Sigmoid colon (tissue), 4 donors: ENCODE results near the gene SLC22A3.

Experiments used
- EP300 ChIP-seq, 4 donors: sonication (generic); formaldehyde crosslinking; IDR thresholded peaks; one replicate each; pipeline ENCODE4 v1.6.1; 2017; ENCODE audit warnings: antibody characterized with exemption in 4 of 4
- POLR2A ChIP-seq, 2 donors: fragments of 450-650 bp; IDR thresholded peaks; one replicate each; pipeline ENCODE4 v1.6.1; 2016; ENCODE audit warnings: antibody characterized with exemption in 2 of 2, mild to moderate bottlenecking in 2 of 2, moderate library complexity in 2 of 2
- POLR2AphosphoS5 ChIP-seq, 4 donors: sonication (generic); formaldehyde crosslinking; IDR thresholded peaks; one replicate each; pipeline ENCODE4 v1.6.1; 2017; ENCODE audit warnings: antibody characterized with exemption in 4 of 4
- TF ChIP-seq, protein P1 (sequence below), 4 experiments: fragments of 450-650 bp in 3 of 4; fragments of 200-600 bp in 1 of 4; IDR thresholded peaks; one replicate each; pipeline ENCODE4 v1.5.1; 2016 to 2019; ENCODE audit warnings: antibody characterized with exemption in 4 of 4, mild to moderate bottlenecking in 3 of 4, moderate library complexity in 2 of 4

DNA sequence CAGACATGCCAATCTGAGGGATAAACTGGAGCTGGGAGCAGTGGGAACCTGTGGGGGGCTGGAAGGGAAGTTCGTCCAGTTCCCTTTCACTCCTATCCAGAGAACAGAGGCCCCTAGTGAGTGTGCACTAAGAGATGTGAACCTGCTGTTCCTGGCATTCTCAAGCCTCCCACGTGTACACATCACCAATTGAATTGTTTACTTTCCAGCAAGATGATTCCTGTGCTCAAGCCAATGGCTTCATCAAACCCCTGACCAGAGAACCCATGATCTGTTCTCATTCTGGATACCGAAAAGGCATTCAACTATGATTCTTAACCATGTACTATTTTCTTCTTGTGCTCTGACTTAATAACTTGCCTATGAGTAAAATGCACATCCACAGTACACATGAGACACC, 10.2 kb upstream of the SLC22A3 start:
- no peak for TF ChIP-seq POLR2A (IDR thresholded peaks at IDR 0.05)
- TF ChIP-seq, protein P1, sequence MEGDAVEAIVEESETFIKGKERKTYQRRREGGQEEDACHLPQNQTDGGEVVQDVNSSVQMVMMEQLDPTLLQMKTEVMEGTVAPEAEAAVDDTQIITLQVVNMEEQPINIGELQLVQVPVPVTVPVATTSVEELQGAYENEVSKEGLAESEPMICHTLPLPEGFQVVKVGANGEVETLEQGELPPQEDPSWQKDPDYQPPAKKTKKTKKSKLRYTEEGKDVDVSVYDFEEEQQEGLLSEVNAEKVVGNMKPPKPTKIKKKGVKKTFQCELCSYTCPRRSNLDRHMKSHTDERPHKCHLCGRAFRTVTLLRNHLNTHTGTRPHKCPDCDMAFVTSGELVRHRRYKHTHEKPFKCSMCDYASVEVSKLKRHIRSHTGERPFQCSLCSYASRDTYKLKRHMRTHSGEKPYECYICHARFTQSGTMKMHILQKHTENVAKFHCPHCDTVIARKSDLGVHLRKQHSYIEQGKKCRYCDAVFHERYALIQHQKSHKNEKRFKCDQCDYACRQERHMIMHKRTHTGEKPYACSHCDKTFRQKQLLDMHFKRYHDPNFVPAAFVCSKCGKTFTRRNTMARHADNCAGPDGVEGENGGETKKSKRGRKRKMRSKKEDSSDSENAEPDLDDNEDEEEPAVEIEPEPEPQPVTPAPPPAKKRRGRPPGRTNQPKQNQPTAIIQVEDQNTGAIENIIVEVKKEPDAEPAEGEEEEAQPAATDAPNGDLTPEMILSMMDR (IDR thresholded peaks at IDR 0.05) = no peak
- no peak for TF ChIP-seq POLR2AphosphoS5 (IDR thresholded peaks at IDR 0.05)
- no peak for TF ChIP-seq EP300 (IDR thresholded peaks at IDR 0.05)
